K562 treated with DMSO at 1 percent for 12 hours (cell line): ENCODE data around the gene RGS3. TPM values are rescaled to one million over a fixed set of nuclear protein-coding genes. Genes with fewer than 3 reads are reported as not detected.

Experiments used
- total RNA-seq: library from RNA; unstranded; fragments of 300-600 nt; gene quantifications from 2 replicates; pipeline ENCODE4 v1.2.3, GENCODE V29; 2022; ENCODE audit not compliant: insufficient read depth

Gene RGS3
- total RNA-seq, result 5.6 and 8.1 TPM in 2 replicates

DNA sequence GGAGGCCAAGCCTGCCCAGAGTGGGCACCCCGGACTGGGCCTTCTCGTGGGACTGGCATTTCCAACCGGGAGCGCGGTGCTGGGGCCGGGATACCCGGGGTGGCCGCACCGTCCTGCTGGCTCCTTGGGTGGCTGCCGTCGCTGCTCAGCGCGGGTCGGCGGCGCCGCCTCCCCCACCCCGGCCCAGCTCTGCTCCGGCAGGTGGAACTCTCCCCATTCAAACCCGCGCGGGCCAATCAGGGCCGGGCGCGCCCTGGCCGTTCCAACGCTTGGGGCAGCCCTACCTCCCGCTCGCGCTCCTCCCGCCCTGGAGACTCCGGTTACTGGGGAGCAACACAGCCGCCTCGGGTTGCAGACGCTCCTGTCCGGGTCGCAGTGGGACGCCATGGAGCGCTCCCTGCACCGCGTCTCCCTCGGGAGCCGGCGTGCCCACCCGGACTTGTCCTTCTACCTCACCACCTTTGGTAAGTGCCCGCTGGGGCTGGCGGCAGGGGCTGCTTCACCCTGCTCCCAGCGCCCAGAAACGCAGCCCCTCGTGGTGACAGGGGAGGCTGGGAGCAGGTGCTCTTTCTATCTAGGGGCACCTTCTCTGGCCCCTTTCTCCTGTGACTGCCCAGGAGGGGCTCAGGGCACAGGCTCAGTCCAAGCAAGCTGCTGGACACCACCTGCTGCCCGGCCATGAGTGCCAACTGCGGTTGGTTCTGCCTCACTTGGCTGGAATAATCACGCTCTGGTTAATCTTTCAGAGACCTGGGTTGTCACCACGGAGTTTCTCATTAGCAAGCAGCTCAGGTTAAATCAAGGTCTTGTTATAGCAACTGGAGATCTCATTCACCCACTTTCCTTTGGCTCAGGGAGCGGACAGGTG is at the start of gene RGS3:
TSS of gene RGS3 (plus strand) at position 310 of the 868 bp plus-strand sequence. CDS start at position 386, 76 bp downstream.

Other genes starting within 250 kb of the RGS3 start
- 5.7 and 17.8 TPM in 2 replicates for gene FKBP15, start 242.4 kb upstream of the RGS3 start, total RNA-seq
- gene SLC31A1, start 242.2 kb upstream of the RGS3 start, total RNA-seq, result 18.8 and 55.7 TPM in 2 replicates
- gene CDC26, start 188.2 kb upstream of the RGS3 start, total RNA-seq, result 29.7 and 31.8 TPM in 2 replicates
- 14.3 and 29.1 TPM in 2 replicates for gene PRPF4, start 188.1 kb upstream of the RGS3 start, total RNA-seq
- 0.53 TPM in 1 of 2 replicates, not detected in the other for gene RNF183, start 160.4 kb upstream of the RGS3 start, total RNA-seq
- 1.4 and 5.8 TPM in 2 replicates for gene WDR31, start 123.5 kb upstream of the RGS3 start, total RNA-seq
- gene BSPRY, start 114.2 kb upstream of the RGS3 start, total RNA-seq, result 0.97 and 1.1 TPM in 2 replicates
- 43.8 and 46.9 TPM in 2 replicates for gene HDHD3, start 86.7 kb upstream of the RGS3 start, total RNA-seq
- 24.0 and 59.9 TPM in 2 replicates for gene ALAD, start 62.4 kb upstream of the RGS3 start, total RNA-seq
- 51.2 and 78.7 TPM in 2 replicates for gene POLE3, start 53.1 kb upstream of the RGS3 start, total RNA-seq
- gene C9orf43, start 53.0 kb upstream of the RGS3 start, total RNA-seq, result 0.41 TPM in 1 of 2 replicates, not detected in the other